Umbilical cord (tissue), 2 donors: ENCODE measurements around the gene MAP3K20. TPM values are rescaled to one million over a fixed set of nuclear protein-coding genes. Genes with fewer than 3 reads are reported as not detected.
"Not testable (repeated sequence)": the region's sequence is repeated elsewhere in the genome, so short reads cannot be mapped to it uniquely, and the experiment has no call there.

Experiments used
- DNase-seq: peaks from one replicate; pipeline ENCODE4 v3.0.0-alpha.2; 2015; ENCODE audit warnings: low spot score
- total RNA-seq: library from RNA; depleted of rRNA; stranded (reverse); fragments of >200 nt; gene quantifications from one replicate; pipeline ENCODE4 v1.2.3, GENCODE V29; 2014; ENCODE audit warnings: low replicate concordance; ENCODE audit not compliant: insufficient read depth

MAP3K20 gene
- total RNA-seq, 1 donor from 2014 or later, result 72.0 TPM

DNA sequence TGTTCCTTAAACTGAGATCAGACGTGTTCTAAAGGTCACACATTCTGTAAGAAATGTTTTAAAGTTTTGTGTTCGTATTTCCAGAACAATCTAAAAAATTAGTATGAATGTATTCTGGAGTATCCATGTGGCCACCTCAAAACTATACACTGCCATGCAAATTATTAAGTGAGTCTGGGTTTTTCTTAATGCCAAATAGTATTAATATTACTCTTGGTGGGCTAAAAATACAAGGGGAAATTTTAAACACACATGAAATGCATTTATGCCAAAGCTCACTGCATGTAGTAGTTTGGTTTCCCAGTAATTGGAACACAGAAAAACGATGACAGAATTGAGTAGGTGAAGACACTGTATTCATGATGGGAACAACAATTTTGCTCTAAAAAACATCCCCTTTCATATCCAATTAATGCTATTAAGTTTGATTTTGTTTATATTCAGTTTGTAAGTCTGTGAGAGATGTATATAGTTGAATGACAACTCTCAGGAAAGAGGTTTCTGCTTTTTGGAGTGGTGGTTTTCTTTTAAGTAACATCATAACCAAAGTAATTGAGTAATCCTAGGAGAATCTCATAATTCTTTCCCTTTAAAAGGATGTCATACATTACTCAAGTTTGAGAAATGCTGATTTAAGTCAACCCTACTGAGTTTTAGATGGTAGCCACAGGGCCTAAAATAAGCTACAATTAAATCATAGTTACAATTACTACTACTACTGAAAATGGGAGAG, 203.3 kb downstream of the MAP3K20 start:
- DNase-seq, result no peak

DNA sequence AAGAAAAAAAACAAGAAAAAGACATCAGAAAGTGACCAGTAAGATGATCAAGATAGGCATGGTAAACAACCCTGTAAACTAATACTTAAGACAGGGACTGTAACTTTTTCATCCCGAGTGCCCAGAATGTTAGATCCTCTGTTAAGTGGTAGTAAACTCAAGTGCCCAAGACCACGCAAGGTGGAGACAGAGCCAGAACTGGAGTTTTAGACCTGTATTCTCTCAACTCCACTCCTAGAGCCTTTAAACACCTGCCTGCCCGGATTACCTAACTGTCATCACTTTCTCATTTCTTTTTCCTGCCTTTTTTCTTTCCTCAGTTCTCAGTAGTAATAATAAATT, 203.9 kb downstream of the MAP3K20 start:
- no peak for DNase-seq

DNA sequence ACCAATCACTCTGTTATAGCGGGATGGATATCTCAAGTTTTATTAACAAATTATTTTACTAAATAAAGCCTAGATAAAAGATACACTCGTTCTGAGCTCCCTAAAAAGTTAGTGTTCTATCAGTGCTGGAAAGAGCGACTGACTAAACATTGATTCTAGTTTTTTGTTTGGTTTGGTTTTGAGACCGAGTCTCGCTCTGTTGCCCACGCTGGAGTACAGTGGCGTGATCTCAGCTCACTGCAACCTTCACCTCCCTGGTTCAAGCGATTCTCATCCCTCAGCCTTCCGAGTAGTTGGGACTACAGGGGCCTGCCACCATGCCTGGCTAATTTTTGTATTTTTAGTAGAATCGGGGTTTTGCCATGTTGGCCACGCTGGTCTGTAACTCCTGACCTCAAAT, 205.2 kb downstream of the MAP3K20 start:
- DNase-seq, result no peak

DNA sequence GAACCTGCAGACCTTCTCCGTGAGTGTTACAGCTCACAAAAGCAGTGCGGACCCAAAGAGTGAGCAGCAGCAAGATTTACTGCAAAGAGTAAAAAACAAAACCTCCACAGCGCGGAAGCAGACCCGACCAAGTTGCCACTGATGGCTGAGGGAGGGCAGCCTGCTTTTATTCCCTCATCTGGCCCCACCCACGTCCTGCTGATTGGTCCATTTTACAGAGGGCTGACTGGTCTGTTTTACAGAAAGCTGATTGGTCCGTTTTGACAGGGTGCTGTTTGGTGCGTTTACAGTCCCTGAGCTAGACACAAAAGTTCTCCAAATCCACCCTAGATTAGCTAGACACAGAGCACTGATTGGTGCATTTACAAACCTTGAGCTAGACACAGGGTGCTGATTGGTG, 206.3 kb downstream of the MAP3K20 start:
- DNase-seq, result not testable (repeated sequence)

DNA sequence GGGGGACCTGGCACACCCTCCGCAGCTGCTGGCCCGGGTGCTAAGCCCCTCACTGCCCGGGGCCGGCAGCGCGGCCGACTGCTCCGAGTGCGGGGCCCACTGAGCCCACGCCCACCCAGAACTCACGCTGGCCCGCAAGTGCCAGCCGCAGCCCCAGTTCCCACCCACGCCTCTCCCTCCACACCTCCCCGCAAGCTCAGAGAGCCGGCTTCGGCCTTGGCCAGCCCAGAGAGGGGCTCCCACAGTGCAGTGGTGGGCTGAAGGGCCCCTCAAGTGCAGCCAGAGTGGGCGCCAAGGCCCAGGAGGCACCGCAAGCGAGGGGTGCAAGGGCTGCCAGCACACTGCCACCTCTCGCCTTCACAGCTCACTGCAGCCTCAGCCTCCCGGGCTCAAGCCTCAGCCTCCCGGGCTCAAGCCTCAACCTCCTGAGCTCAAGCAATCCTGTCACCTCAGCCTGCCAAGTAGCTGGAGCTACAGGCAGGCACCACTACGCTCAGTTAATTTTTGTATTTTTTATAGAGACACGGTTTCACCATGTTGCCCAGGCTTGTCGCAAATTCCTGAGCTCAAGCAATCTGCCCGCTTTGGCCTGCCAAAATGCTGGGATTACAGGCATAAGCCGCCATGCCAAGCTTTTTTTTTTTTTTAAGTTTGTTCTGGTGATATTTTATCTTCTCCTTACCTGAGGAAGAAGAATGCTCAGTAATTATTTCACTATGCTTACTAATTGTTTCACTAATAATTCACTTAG, 207.3 kb downstream of the MAP3K20 start:
- DNase-seq, result no peak

DNA sequence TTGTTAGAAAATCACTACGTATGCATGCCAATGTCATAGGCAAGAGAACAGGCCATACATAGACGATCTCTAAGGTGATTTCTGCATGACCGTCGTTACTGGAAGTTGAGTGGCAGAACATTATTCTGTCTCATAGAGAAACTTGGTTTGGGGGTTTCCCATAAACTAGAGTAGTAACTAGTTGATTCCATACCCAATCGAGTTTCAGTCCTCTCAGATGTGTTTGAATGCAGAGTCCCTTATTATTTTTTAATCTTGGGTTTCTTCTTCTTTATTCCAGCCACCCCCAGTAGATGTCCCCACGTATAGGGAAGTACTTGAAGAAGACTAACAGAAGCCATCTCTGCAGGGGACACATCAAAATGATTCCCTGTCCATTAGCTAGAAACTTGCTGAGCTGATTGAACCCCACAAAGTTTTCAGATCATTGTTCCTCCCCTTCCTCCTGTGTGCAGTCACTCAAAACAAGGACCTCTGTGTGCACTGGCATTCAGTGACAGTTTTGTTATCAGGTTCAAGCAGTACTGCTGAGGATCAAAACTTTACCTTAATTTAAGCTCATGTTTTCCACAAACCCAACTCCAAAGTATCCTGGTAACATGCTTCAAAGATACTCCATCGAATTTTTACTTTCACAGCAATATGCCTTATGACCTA, 210.6 kb downstream of the MAP3K20 start:
- no peak for DNase-seq

DNA sequence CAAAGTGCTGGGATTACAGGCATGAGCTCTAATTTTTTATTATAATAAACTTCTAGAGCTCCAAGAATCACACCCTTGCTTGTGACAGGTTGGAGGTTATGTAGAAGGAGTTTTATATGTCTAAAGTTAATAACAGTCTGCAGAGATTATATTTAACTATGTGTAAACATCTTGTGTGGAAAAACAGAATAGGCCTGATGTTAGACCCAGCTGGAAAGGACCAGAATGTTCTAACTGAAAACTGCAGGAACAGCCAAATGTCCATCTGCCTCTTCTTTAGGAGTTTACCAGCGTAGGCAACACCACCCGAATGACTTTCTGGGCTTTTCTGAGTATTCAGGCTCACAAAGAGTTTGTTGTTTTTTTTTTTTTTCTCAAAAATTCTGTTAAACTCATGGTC, 211.9 kb downstream of the MAP3K20 start:
- DNase-seq, result no peak

DNA sequence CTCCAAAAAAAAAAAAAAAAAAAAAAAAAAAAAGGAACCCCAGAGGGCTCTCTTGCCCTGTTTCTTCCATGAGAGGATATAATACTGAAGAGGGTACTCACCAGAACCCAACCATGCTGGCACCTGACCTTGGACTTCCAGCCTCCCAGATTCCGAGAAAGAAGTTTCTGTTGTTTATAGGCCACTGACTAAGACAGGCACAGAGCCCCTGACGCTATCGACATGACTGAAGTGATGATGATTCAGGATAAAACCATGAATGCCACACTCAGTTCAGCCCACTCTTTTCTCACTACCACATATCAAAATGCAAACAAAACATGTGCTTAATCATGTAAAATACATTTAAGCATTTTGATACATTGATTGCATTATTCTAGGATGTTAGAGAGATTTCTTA, 212.9 kb downstream of the MAP3K20 start:
- no peak for DNase-seq

DNA sequence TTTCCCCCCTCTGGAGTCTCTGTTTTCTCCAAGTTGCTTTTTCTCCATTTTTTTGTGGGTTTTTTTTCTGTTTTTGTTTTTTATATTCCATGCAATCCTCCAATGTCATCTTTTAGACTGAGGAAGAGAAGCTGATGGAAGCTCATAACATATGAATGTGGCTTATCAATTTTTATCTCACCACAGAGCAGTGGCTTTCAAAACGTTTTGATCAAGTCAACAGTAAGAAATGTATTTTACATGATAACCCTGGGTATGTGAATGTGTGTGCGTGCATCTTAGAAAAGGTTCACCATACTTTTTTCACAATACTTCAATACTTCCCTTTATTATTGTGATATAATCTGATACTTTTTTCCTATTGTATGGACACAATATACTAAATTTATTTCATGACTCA, 214.4 kb downstream of the MAP3K20 start:
- no peak for DNase-seq

DNA sequence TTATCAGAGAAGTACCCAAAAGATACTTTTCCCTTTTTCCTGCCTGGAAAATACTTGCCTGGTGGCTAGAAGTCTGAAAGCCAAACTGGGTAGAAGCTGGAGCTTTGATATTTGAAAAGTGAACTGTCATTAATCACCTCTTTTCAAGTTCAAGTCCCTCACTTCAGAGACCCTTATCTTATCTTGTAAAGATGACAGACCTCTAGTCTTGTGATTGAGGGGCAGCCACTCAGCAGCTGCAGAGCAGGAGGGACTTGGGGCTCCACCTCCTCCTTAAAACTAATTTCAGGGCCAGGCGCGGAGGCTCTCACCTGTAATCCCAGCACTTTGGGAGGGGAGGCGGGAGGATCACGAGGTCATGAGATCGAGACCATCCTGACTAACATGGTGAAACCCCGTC, 214.9 kb downstream of the MAP3K20 start:
- DNase-seq, result no peak

DNA sequence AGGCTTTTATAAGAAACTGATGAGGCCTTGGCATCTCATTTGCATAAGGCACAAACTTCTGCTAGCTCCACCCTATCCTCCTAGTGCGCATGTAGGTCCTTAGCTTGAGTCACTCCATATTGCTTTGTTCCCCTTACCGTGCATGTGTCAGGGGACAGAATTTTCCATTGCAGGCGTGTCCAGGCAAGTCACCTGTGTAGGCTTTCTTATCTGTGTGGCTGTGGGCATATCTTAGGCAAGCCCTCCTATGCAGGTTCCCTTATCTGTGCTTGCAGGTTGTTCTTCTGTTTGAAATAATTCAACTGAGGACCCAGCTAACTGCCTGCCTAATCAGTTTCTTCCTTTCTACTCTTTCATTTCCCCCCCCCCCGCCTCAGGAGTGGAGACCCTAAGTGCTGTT, 215.8 kb downstream of the MAP3K20 start:
- DNase-seq, result no peak

DNA sequence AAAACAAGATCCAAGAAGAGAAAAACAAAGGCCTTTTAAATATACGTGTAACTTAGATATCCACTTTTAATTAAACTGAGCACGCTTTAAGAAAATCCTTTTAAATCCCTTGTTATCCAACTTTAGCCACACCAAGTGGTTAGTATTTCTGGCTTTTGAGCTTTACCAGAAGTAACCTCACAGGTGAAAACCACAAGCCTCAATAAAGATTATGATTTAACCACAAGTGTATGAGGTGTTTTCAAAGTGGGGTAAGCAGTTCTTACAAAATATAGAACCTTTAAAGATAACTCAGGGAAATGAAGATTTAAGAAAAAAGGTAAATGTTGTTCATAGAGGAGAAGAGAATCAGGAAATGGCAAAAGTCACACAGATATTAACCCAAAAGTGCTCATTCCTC, 220.6 kb downstream of the MAP3K20 start:
- DNase-seq, result no peak

DNA sequence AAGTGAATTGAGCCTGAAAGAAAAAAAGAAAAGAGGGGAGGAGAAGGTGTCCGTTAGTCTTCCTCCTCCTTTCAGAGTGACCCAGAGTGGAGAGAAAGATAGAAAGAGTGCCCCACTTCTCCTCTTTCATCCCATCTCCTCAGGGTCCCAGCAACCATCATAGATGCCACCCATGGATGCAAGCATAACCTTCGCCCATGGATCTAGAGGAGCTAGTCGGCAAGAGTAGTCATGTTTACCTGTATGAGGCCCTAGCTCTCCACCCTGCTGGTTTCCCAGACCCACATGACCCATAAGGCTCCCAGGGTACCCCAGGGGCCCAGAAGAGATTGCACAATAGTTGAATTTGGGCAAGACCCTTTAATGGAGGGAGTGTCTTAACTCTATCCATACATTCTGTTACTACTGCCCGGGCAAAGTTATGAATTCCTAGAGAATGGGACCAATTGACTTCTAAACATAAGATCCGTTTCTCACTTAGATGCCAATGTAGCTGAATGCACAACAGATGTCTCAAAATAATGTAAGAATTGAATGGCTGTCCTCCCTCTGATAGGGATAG, 223.0 kb downstream of the MAP3K20 start:
- no peak for DNase-seq

DNA sequence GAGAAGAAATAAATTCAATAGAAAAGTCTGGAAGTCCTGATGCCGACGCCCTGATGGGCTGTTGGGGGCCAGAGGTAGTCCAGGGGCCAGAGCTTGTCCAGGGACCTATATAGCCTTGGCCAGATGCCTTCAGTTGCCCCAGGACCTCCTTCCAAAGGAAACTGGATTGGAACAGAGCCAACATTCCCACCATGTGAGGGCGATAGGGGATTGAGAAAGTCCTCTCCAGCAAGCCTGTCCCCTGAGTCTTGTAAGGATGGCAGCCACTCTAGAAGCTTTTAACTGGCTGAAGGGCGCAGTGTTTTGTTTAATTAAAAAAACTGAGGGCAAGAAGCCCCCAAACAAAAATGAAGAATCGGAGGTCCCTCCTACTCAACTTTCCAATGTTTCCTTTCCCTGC, 224.1 kb downstream of the MAP3K20 start:
- DNase-seq, result no peak

DNA sequence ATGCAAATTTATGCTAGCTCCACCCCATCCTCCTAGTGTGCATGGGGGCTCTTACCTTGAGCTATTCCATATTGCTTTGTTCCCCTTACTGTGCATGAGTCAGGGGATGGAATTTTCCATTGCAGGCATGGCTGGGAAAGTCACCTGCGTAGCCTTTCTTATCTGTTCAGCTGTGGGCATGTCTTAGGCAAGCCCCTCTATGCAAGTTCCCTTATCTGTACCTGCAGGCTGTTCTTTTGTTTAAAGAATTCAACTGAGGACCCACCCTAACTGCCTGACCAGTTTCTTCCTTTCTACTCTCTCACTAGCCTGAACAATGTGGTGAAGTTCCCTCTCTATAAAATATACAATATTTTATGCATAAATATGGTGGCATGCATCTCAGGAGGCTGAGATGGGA, 224.8 kb downstream of the MAP3K20 start:
- no peak for DNase-seq

DNA sequence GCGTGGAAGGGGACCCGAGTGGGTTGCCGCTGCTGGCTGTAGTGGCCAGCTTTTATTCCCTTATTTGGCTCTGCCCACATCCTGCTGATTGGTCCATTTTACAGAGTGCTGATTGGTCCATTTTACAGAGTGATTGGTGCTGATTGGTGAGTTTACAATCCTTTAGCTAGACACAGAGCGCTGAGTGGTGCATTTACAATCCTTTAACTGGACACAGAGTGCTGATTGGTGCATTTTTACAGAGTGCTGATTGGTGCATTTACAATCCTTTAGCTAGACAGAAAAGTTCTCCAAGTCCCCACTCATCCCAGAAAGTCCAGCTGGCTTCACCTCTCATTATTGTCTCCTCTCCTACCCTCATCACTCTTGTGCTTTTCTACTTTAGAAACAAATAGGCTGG, 225.9 kb downstream of the MAP3K20 start:
- DNase-seq, result not testable (repeated sequence)

DNA sequence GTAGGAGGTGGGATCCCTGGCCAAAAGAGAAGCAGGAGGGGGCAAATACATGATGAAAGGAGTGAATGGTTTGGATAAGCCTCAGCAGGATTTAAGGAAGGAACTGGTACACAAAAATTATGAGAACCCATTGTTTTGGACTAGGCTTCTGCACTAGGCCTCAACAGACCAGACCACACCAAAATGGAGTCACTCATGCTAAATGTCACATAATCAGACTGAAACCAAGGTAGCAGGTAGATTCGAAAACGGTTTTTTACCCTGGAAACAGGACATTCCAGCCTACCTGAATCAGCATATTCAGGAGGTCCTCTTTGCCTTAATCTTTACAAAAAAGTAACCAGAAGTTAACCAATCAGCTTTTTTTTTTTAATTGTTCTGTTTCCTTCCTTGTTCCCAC, 229.7 kb downstream of the MAP3K20 start:
- no peak for DNase-seq

DNA sequence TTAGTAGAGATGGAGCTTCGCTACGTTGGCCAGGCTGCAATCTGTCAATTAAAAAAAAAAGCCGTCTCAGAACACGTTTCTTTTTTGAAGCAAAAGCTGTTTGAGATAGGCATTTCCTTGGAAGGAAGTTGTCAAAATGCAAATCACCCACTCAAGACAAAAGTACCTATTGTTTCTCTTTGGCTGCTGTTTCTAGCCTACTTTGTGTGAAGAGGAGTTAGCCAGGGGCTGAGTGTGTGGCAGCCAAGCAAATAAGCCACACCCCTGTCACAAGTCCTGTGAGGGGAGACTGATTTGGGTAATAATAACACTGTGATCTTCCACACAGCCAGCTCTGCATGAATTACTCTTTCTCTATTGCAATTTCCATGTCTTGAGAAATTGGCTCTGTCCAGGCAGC, 231.6 kb downstream of the MAP3K20 start:
- no peak for DNase-seq

DNA sequence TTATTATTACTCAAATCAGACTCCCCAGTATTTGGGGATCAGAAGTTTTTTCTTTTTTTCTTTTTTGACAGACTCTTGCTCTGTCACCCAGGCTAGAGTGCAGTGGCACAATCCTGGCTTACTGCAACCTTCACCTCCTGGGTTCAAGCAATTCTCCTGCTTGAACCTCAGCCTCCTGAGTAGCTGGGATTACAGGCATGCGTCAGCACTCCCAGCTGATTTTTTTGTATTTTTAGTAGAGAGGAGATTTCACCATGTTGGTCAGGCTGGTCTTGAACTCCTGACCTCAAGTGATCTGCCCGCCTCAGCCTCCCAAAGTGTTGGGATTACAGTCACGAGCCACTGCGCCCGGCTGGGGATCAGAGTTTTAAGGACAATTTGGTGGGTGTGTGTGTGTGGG, 233.7 kb downstream of the MAP3K20 start:
- DNase-seq, result not testable (repeated sequence)

DNA sequence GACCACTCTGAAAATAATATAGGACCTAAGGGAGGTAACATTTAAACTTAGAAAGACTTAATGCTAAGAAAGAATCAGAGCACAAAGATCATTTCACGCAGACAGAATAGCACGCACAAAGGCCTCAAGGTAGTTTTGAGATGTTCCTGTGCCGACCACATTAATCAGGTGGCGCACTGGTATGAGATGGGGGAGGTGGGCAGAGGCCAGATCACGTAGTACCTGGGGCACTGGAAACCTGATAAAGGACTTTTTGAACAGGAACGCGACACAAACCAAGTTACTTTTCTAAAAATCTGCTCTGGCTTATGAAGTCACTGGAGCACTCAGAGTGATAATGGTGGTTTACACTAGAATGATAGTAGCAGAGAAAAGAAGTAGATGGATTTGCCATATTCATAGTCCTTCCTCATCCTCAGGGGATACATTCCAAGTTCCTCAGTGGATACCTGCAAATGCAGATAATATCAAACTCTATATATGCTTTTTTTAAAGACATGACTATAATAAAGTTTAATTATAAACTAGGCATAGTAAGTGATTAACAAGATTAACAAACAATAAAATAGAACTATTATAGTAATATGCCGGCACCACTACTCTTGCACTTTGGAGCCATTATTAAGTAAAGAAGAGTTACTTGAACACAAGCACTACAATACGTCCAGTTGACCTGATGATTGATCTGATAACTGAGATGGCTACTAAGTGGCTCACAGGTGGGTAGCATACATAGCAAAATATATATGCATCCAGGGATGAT, 236.4 kb downstream of the MAP3K20 start:
- DNase-seq, result no peak
